CD14-positive monocyte (primary cell): ENCODE results near the gene IKZF4. TPM values are rescaled to one million over a fixed set of nuclear protein-coding genes. Genes with fewer than 3 reads are reported as not detected.
A peak's percentile ranks its signal among the peaks of the same experiment; 100 is the strongest.
"Not testable (repeated sequence)": the region's sequence is repeated elsewhere in the genome, so short reads cannot be mapped to it uniquely, and the experiment has no call there.

Experiments
- DNase-seq, 3 donors: peaks; one replicate each; pipeline ENCODE4 v3.0.0-alpha.2; 2011 to 2022
- H2AFZ ChIP-seq: 2 replicates; pipeline ENCODE4 v1.6.0; 2012; ENCODE audit warnings: mild to moderate bottlenecking, low read depth, low read length, inconsistent platforms; ENCODE audit not compliant: insufficient read depth, poor library complexity, severe bottlenecking
- H3K27ac ChIP-seq, 2 donors: 1 replicate in 1 of 2; 2 replicates in 1 of 2; pipeline ENCODE4 v1.5.1; 2012 to 2013; ENCODE audit warnings: low read length in 2 of 2, control low read depth in 1 of 2, inconsistent platforms in 1 of 2, low read depth in 1 of 2, mild to moderate bottlenecking in 1 of 2
- H3K27me3 ChIP-seq, 2 donors: one replicate each; pipeline versions ENCODE4 v1.6.0 to v1.6.1; 2011 to 2013; ENCODE audit warnings: low read length in 2 of 2; ENCODE audit not compliant: control insufficient read depth in 2 of 2, insufficient read depth in 2 of 2
- H3K36me3 ChIP-seq, 2 donors: replicated peaks in 1 of 2; 1 replicate in 1 of 2; 2 replicates in 1 of 2; pipeline versions ENCODE4 v1.5.1 to v1.6.1; 2012 to 2013; ENCODE audit warnings: low read length in 2 of 2, control low read depth in 1 of 2, inconsistent platforms in 1 of 2, mild to moderate bottlenecking in 1 of 2; ENCODE audit not compliant: insufficient read depth in 2 of 2, control insufficient read depth in 1 of 2
- H3K4me1 ChIP-seq, 2 donors: 1 replicate in 1 of 2; 2 replicates in 1 of 2; pipeline versions ENCODE4 v1.5.1 to v1.6.1; 2012 to 2013; ENCODE audit warnings: low read length in 2 of 2, control low read depth in 1 of 2, inconsistent platforms in 1 of 2, mild to moderate bottlenecking in 1 of 2, moderate library complexity in 1 of 2; ENCODE audit not compliant: insufficient read depth in 2 of 2, control insufficient read depth in 1 of 2
- H3K4me2 ChIP-seq: replicated peaks from 2 replicates; pipeline ENCODE3; 2012; ENCODE audit warnings: low read length, moderate library complexity, mild to moderate bottlenecking; ENCODE audit not compliant: poor library complexity, severe bottlenecking; ENCODE audit errors: extremely low read depth
- H3K4me3 ChIP-seq, 3 experiments: fragments of 200-600 bp in 1 of 3; sonication (generic) in 1 of 3; replicated peaks in 1 of 3; 1 replicate in 2 of 3; 2 replicates in 1 of 3; pipeline ENCODE4 v1.5.1; 2011 to 2013; ENCODE audit warnings: low read length in 3 of 3, mild to moderate bottlenecking in 3 of 3, control low read depth in 2 of 3, low read depth in 2 of 3, inconsistent platforms in 1 of 3, moderate library complexity in 1 of 3
- H3K79me2 ChIP-seq: 2 replicates; pipeline ENCODE4 v1.6.0; 2012; ENCODE audit warnings: mild to moderate bottlenecking, control low read depth, inconsistent platforms, low read length, moderate library complexity; ENCODE audit not compliant: insufficient read depth
- H3K9ac ChIP-seq: 2 replicates; pipeline ENCODE4 v1.6.0; 2017; ENCODE audit warnings: low read length, mild to moderate bottlenecking; ENCODE audit not compliant: insufficient read depth, poor library complexity, severe bottlenecking
- H3K9me3 ChIP-seq, 2 donors: replicated peaks in 1 of 2; 1 replicate in 1 of 2; 2 replicates in 1 of 2; pipeline versions ENCODE4 v1.5.1 to v1.6.1; 2012 to 2013; ENCODE audit warnings: low read length in 2 of 2, control low read depth in 1 of 2; ENCODE audit not compliant: control insufficient read depth in 1 of 2, insufficient read depth in 1 of 2
- H4K20me1 ChIP-seq: 2 replicates; pipeline ENCODE4 v1.6.0; 2012; ENCODE audit warnings: mild to moderate bottlenecking, low read length, control low read depth, moderate library complexity; ENCODE audit not compliant: insufficient read depth
- H3K27ac Mint-ChIP-seq, 7 donors: one replicate each; pipeline ENCODE4 v1.8.0; 2020; ENCODE audit warnings: mild to moderate bottlenecking in 7 of 7, mixed read lengths in 7 of 7, moderate library complexity in 6 of 7, inconsistent platforms in 2 of 7
- H3K27me3 Mint-ChIP-seq, 3 donors: one replicate each; pipeline ENCODE4 v1.8.0; 2021 to 2022; ENCODE audit warnings: low read depth in 3 of 3, mild to moderate bottlenecking in 3 of 3, mixed read lengths in 3 of 3, moderate library complexity in 3 of 3, inconsistent platforms in 1 of 3
- H3K36me3 Mint-ChIP-seq, 2 donors: one replicate each; pipeline ENCODE4 v1.8.0; 2020; ENCODE audit warnings: mixed read lengths in 2 of 2, inconsistent platforms in 1 of 2, mild to moderate bottlenecking in 1 of 2
- H3K4me1 Mint-ChIP-seq: one replicate; pipeline ENCODE4 v1.8.0; 2020; ENCODE audit warnings: mild to moderate bottlenecking, mixed read lengths
- H3K4me3 Mint-ChIP-seq, 2 donors: one replicate each; pipeline ENCODE4 v1.8.0; 2020; ENCODE audit warnings: mild to moderate bottlenecking in 2 of 2, mixed read lengths in 2 of 2, moderate library complexity in 1 of 2
- H3K9me3 Mint-ChIP-seq, 7 donors: one replicate each; pipeline ENCODE4 v1.8.0; 2020 to 2022; ENCODE audit warnings: mixed read lengths in 7 of 7, mild to moderate bottlenecking in 6 of 7, moderate library complexity in 6 of 7, inconsistent platforms in 2 of 7
- CTCF ChIP-seq: fragments of 200-600 bp; IDR thresholded peaks from one replicate; pipeline ENCODE4 v1.8.0; 2022; ENCODE audit warnings: antibody characterized with exemption, mild to moderate bottlenecking
- WGBS: methylation state at CpG from one replicate; pipeline ENCODE4 v1.1.5; 2013; ENCODE audit warnings: missing lambda C conversion rate; ENCODE audit not compliant: insufficient coverage; 5-methylcytosine and 5-hydroxymethylcytosine counted together
- intact Hi-C, 2 donors: fragments of 100-400 bp; cut with micrococcal nuclease; formaldehyde crosslinking; loops; one replicate each; pipeline versions ENCODE4 v1.15.0 to v1.15.1; 2023
- polyA plus RNA-seq, 3 donors: library from polyadenylated mRNA; depleted of rRNA in 1 of 3; unstranded in 2 of 3; stranded (reverse) in 1 of 3; fragments of 300-500 nt in 2 of 3; fragments of >200 nt in 1 of 3; fragmentation: Illumina TruSeq in 2 of 3; gene quantifications; 1 replicate in 2 of 3; 2 replicates in 1 of 3; pipeline ENCODE4 v1.2.3, GENCODE V29; 2012 to 2021

Gene IKZF4
- polyA plus RNA-seq, 3 donors, result 0.09 to 4.9 (median 1.3) TPM

DNA sequence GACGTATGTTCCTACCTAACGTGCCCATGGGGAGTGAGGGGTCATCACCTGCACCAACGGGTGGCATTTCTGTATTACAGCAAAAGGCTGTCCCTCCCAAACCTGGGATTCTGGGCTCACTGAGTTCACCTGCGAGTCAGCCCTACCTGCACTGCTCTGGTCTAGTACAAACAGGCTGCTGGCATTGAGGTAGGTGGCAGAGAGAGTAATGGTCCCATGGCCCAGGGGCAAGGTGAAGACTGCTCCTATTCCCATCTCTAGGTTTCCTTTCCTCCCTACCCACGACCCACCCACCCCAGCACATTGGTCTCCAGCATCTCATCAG is 23.3 kb upstream of the IKZF4 start:
- peaks cover 6% of the 10 kb centered on the region for H3K79me2 ChIP-seq
- peaks cover 14 to 19% of the 10 kb centered on the region in 2 donors for H3K4me1 ChIP-seq
- H3K9me3 ChIP-seq, result no peaks in the 10 kb centered on the region
- Mint-ChIP-seq H3K36me3 (peaks cover 41 to 55% of the 10 kb centered on the region in 2 donors), H3K27ac (peak overlapping the region in 6 of 7 donors; percentile 88 to 97 (median 92)), H3K4me1 (peaks cover 25% of the 10 kb centered on the region), H3K9me3 (no peaks in the 10 kb centered on the region), H3K27me3 (no peaks in the 10 kb centered on the region), H3K4me3 (peak overlapping the region; percentile 88 to 98)
- peak overlapping the region; percentile 69 for H3K9ac ChIP-seq
- TF ChIP-seq CTCF, result no peak
- H3K36me3 ChIP-seq, result peaks cover 26 to 38% of the 10 kb centered on the region in 2 donors
- H3K4me2 ChIP-seq, result peak overlapping the region; percentile 97
- intact Hi-C loops, result loop anchor here (2.0 to 10.0 kb wide), 4 partner anchors 31 to 107 kb away; partner anchors contain the start of genes RPS26 (in 2 of the 2) and PA2G4 (in 1 of the 2)
- peak overlapping the region; percentile 50 to 84 for H3K27ac ChIP-seq
- WGBS, result 0% methylated on average over 4 of the region's 5 CpGs
- H3K27me3 ChIP-seq, result no peaks in the 10 kb centered on the region
- H4K20me1 ChIP-seq, result no peaks in the 10 kb centered on the region
- no peak for DNase-seq
- H2AFZ ChIP-seq, result peak overlapping the region; percentile 98
- peak overlapping the region; percentile 51 to 98 (median 90) for H3K4me3 ChIP-seq

DNA sequence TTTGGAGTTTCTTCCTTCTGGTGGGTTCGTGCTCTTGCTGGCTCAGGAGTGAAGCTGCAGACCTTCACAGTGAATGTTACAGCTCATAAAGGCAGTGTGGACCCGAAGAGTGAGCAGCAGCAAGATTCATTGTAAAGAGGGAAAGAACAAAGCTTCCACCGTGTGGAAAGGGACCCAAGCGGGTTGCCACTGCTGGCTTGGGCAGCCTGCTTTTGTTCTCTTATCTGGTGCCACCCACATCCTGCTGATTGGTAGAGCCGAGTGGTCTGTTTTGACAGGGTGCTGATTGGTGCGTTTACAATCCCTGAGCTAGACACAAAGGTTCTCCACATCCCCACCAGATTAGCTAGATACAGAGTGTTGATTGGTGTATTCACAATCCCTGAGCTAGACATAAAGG is 21.3 kb upstream of the IKZF4 start:
- not testable (repeated sequence) for H3K4me3 Mint-ChIP-seq, H3K4me2 ChIP-seq, H2AFZ ChIP-seq, H3K4me3 ChIP-seq, H3K9me3 ChIP-seq, H3K27me3 Mint-ChIP-seq, DNase-seq, H3K27ac ChIP-seq, H4K20me1 ChIP-seq, H3K79me2 ChIP-seq, H3K27me3 ChIP-seq, H3K9me3 Mint-ChIP-seq, H3K9ac ChIP-seq
- H3K36me3 ChIP-seq, result peaks cover 21 to 35% of the 10 kb centered on the region in 2 donors
- Mint-ChIP-seq H3K4me1 (peaks cover 31% of the 10 kb centered on the region), H3K36me3 (peaks cover 36 to 53% of the 10 kb centered on the region in 2 donors), H3K27ac (peak overlapping the region in 1 of 7 donors; percentile 2)
- intact Hi-C loops, result loop anchor here (5.0 to 10.0 kb wide), 2 partner anchors 43 to 105 kb away; partner anchors contain the start of genes PA2G4 (in 1 of the 2) and RPS26 (in 1 of the 2)
- WGBS, result 82% methylated on average over 3 of the region's 6 CpGs
- peaks cover 14 to 19% of the 10 kb centered on the region in 2 donors for H3K4me1 ChIP-seq

DNA sequence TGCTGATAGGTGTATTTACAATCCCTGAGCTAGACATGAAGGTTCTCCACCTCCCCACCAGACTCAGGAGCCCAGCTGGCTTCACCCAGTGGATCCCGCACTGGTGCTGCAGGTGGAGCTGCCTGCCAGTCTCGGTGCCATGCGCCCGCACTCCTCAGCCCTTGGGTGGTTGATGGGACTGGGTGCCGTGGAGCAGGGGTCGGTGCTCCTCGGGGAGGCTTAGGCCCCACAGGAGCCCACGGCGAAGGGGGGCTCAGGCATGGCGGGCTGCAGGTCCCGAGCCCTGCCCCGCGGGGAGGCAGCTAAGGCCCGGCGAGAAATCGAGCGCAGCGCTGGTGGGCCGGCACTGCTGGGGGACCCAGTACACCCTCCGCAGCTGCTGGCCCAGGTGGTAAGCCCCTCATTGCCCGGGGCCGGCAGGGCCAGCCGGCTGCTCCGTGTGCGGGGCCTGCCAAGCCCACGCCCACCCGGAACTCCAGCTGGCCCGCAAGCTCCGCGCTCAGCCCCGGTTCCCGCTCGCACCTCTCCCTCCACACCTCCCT is 20.8 kb upstream of the IKZF4 start:
- not testable (repeated sequence) for H4K20me1 ChIP-seq, H3K4me3 Mint-ChIP-seq, H3K9ac ChIP-seq, H3K27me3 ChIP-seq, H3K9me3 ChIP-seq, H3K4me2 ChIP-seq, H3K27ac ChIP-seq, H3K27me3 Mint-ChIP-seq, H3K9me3 Mint-ChIP-seq, H2AFZ ChIP-seq, H3K27ac Mint-ChIP-seq, DNase-seq, H3K79me2 ChIP-seq, H3K4me3 ChIP-seq
- Mint-ChIP-seq H3K4me1 (peaks cover 32% of the 10 kb centered on the region), H3K36me3 (peaks cover 34 to 53% of the 10 kb centered on the region in 2 donors)
- Histone ChIP-seq H3K4me1 (peaks cover 14 to 19% of the 10 kb centered on the region in 2 donors), H3K36me3 (peaks cover 17 to 31% of the 10 kb centered on the region in 2 donors)
- over 99% methylated on average over 17 of the region's 33 CpGs for WGBS
- intact Hi-C loops, result loop anchor here (5.0 to 10.0 kb wide), 2 partner anchors 42 to 105 kb away; partner anchors contain the start of genes PA2G4 (in 1 of the 2) and RPS26 (in 1 of the 2)
